ENCODE results near the gene MYO9B.
"Not testable (repeated sequence)": the region's sequence is repeated elsewhere in the genome, so short reads cannot be mapped to it uniquely, and the experiment has no call there.

Gene MYO9B

GRCh38 chr19:17158584-17158983 is 83.0 kb downstream of the MYO9B start:
- in situ Hi-C loops (cut with HindIII; ENCODE audit: low sequenced_read_pairs) = no loop called here
- TF ChIP-seq CTCF (IDR thresholded peaks at IDR 0.05; ENCODE audit: low read depth, low read length) = no peak
- DNase-seq (ENCODE audit: low read depth, low spot score) = no peak
- no peak overlapping the region for H3K4me3 ChIP-seq (ENCODE audit: low read depth, low read length)

GRCh38 chr19:17159466-17160393 is 84.2 kb downstream of the MYO9B start:
- no peak for TF ChIP-seq CTCF (IDR thresholded peaks at IDR 0.05; ENCODE audit: low read depth, low read length)
- no peak for DNase-seq (ENCODE audit: low read depth, low spot score)
- in situ Hi-C loops (cut with HindIII; ENCODE audit: low sequenced_read_pairs) = no loop called here
- no peak overlapping the region for H3K4me3 ChIP-seq (ENCODE audit: low read depth, low read length)

GRCh38 chr19:17160908-17161307 is 85.3 kb downstream of the MYO9B start:
- DNase-seq (ENCODE audit: low read depth, low spot score) = no peak
- H3K4me3 ChIP-seq (ENCODE audit: low read depth, low read length) = no peak overlapping the region
- in situ Hi-C loops (cut with HindIII; ENCODE audit: low sequenced_read_pairs) = no loop called here
- TF ChIP-seq CTCF (IDR thresholded peaks at IDR 0.05; ENCODE audit: low read depth, low read length) = no peak

- DNase-seq (ENCODE audit: low read depth, low spot score); H3K4me3 ChIP-seq (ENCODE audit: low read depth, low read length); in situ Hi-C loops (cut with HindIII; ENCODE audit: low sequenced_read_pairs): not testable (repeated sequence)
Measured at GRCh38 chr19:17162131-17162530, 86.6 kb downstream of the MYO9B start.

- in situ Hi-C loops (cut with HindIII; ENCODE audit: low sequenced_read_pairs) = no loop called here
- DNase-seq (ENCODE audit: low read depth, low spot score) = no peak
- no peak overlapping the region for H3K4me3 ChIP-seq (ENCODE audit: low read depth, low read length)
- no peak for TF ChIP-seq CTCF (IDR thresholded peaks at IDR 0.05; ENCODE audit: low read depth, low read length)
Measured at GRCh38 chr19:17162580-17162979, 87.0 kb downstream of the MYO9B start.

GRCh38 chr19:17163652-17164051 is 88.1 kb downstream of the MYO9B start:
- DNase-seq (ENCODE audit: low read depth, low spot score) = no peak
- in situ Hi-C loops (cut with HindIII; ENCODE audit: low sequenced_read_pairs) = no loop called here
- no peak overlapping the region for H3K4me3 ChIP-seq (ENCODE audit: low read depth, low read length)
- TF ChIP-seq CTCF (IDR thresholded peaks at IDR 0.05; ENCODE audit: low read depth, low read length) = no peak

- no peak overlapping the region for H3K4me3 ChIP-seq (ENCODE audit: low read depth, low read length)
- in situ Hi-C loops (cut with HindIII; ENCODE audit: low sequenced_read_pairs) = no loop called here
- DNase-seq (ENCODE audit: low read depth, low spot score) = no peak
- TF ChIP-seq CTCF (IDR thresholded peaks at IDR 0.05; ENCODE audit: low read depth, low read length) = no peak
Measured at GRCh38 chr19:17164639-17165038, 89.1 kb downstream of the MYO9B start.
